AG04449 (cell line): ENCODE data around the gene SIGLEC14.
"Not testable (repeated sequence)": the region's sequence is repeated elsewhere in the genome, so short reads cannot be mapped to it uniquely, and the experiment has no call there.

Experiments used
- CTCF ChIA-PET: fragments of 350-600 bp; formaldehyde crosslinking; extraction: SDS; loops from one replicate; lab custom pipeline; 2021; ENCODE audit warnings: antibody characterized with exemption; lab: Yijun Ruan, JAX
- POLR2A ChIA-PET: fragments of 400-600, 350-600 bp; formaldehyde crosslinking; extraction: SDS; loops from one replicate; lab custom pipeline; 2020; ENCODE audit warnings: antibody characterized with exemption, inconsistent platforms; lab: Yijun Ruan, JAX
- DNase-seq: peaks from one replicate; pipeline ENCODE4 v3.0.0-alpha.2; 2010; ENCODE audit warnings: low read depth, low spot score
- H3K4me3 ChIP-seq: 2 replicates; pipeline ENCODE4 v1.5.1; 2011; ENCODE audit warnings: low read depth, mild to moderate bottlenecking, control low read depth, low read length
- TF ChIP-seq, protein P1 (sequence below): IDR thresholded peaks from one replicate; pipeline ENCODE4 v1.5.1; 2011; ENCODE audit warnings: mild to moderate bottlenecking, moderate library complexity, low read length, control low read depth, inconsistent platforms; ENCODE audit not compliant: insufficient read depth; ENCODE audit errors: missing control alignments

Gene SIGLEC14

DNA sequence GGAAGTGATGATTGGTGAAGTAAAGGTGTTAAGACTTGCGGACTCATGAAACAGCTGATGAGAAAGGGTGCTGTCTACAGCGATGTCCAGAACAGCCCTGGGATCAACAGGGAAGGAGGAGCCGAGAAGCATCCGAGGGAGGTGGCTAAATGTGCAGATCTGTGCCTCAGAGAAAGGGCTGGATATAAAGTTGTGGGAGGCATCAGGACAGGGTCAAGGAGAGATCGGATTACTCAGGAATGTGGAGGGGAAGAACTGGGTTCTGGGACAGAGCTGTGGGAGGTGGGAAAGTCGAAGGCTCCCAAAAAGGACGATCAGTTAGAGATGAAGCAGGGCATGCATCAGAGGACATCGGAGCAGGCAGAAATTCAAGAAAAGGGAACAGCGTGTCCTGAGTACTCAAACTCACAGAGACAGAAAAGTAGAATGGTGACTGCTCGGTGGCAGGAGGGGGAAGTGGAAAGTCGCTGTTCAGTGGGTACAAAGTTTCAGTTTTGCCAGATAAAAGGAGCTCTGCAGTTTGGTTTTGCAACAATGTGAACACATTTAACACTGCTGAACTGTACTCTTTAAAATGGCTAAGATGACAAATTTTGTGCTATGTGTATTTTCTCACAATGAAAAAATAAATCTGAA is 1.9 kb downstream of the SIGLEC14 start:
- H3K4me3 ChIP-seq: no peak overlapping the region
- CTCF ChIA-PET: interaction anchor here (0.9 to 1.2 kb wide), 3 partner anchors 12 to 172 kb away, joined by 3 to 6 read pairs (median 4); no protein-coding TSS in a partner anchor
- TF ChIP-seq, protein P1, sequence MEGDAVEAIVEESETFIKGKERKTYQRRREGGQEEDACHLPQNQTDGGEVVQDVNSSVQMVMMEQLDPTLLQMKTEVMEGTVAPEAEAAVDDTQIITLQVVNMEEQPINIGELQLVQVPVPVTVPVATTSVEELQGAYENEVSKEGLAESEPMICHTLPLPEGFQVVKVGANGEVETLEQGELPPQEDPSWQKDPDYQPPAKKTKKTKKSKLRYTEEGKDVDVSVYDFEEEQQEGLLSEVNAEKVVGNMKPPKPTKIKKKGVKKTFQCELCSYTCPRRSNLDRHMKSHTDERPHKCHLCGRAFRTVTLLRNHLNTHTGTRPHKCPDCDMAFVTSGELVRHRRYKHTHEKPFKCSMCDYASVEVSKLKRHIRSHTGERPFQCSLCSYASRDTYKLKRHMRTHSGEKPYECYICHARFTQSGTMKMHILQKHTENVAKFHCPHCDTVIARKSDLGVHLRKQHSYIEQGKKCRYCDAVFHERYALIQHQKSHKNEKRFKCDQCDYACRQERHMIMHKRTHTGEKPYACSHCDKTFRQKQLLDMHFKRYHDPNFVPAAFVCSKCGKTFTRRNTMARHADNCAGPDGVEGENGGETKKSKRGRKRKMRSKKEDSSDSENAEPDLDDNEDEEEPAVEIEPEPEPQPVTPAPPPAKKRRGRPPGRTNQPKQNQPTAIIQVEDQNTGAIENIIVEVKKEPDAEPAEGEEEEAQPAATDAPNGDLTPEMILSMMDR: no peak
- POLR2A ChIA-PET: no interaction called here
- no peak for DNase-seq

DNA sequence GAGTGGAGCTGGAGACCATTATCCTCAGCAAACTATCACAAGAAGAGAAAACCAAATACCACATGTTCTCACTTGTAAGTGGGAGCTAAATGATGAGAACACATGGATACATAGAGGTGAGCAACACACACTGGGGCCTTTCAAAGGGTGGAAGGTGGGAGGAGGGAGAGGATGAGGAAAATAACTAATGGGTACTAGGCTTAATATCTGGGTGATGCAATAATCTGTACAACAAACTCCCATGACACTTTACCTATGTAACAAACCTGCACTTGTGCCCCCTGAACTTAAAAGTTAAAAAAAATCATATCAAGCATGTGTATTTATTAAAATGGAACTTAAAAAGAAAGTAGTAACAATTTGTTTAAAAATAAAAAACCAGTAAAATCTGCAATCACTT is 5.0 kb downstream of the SIGLEC14 start:
- POLR2A ChIA-PET: no interaction called here
- DNase-seq: no peak
- CTCF ChIA-PET: interaction anchor here (1.0 to 1.4 kb wide), 2 partner anchors 14 to 20 kb away, joined by 4 to 6 read pairs; no protein-coding TSS in a partner anchor
- no peak overlapping the region for H3K4me3 ChIP-seq
- TF ChIP-seq, protein P1: no peak

DNA sequence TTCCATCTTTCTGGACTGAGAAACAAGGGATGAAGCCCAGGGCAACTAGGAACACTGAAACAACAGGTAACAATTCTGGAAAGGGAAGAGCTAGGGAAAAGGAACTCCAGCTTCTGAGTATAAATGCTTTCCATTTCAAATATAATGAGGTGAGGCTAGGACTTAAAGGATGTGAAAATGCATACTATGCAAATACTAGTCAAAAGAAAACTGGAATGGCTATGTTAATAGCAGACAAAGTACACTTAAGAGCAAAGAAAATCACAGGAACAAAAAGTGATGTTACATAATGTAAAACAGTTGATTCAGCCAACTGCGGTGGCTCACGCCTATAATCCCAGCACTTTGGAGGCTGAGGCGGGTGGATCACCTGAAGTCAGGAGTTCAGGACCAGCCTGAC is 6.2 kb downstream of the SIGLEC14 start:
- POLR2A ChIA-PET: no interaction called here
- no peak for DNase-seq

DNA sequence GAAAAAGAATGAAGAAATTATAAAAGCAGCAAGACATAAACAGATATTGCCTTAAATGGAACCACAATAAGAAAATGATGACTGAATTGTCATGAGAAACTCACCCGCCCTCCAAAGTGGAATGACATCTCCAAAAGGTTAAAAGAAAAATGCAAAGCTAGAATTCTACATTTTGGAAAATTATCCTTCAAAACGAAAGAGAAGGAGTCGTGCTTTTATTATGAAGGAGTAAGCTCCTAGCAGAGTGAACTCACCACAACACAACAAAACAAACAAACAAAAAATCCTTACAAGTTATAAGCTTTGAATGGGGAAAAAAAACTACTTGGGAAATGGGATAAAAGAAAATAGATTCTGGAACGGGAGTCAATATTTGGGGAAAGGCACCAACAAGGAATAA is 6.7 kb downstream of the SIGLEC14 start:
- POLR2A ChIA-PET: no interaction called here
- no peak overlapping the region for H3K4me3 ChIP-seq
- CTCF ChIA-PET: interaction anchor here (1.6 to 1.7 kb wide), 2 partner anchors 12 to 17 kb away, joined by 4 to 5 read pairs; no protein-coding TSS in a partner anchor
- no peak for DNase-seq
- TF ChIP-seq, protein P1: no peak

More for the DNA sequence above, 6.2 kb downstream of the SIGLEC14 start:
- no peak overlapping the region for H3K4me3 ChIP-seq
- CTCF ChIA-PET: interaction anchor here (1.6 to 1.7 kb wide), 2 partner anchors 12 to 17 kb away, joined by 4 to 5 read pairs; no protein-coding TSS in a partner anchor
- TF ChIP-seq, protein P1: no peak

DNA sequence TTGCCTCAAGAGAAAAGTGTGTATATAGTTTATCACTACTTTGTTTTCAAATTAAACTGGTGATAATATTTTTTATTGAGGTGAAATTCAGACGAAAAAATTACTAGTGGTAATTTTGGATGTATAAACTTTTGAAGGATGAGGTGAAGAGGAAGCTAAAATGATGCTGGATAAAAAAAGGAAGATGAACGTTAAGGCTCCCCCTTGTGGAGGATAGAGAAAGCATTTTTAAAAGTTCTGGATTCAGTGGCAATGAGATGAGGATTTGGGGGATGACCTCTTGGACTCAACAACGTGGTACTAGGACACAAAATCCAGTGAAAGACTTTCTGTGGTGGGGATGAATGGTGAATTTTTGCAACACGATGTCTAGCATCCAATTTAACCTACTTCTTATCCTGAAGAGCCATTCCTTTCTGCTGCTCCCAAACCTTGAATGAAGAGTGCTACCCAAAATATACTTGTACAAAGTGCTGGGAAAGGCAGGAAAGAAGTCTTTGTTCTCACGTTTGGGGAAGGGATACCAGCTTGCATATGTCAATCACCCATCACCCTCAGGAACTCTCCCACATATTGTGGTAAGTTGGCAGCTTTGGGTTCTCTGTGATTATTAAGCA is 9.2 kb downstream of the SIGLEC14 start:
- TF ChIP-seq, protein P1: peak; percentile 11
- ChIA-PET POLR2A (no interaction called here), CTCF (interaction anchor here (1.6 to 1.7 kb wide), 2 partner anchors 140 to 164 kb away, joined by 3 to 5 read pairs; no protein-coding TSS in a partner anchor)
- no peak overlapping the region for H3K4me3 ChIP-seq
- DNase-seq: no peak

DNA sequence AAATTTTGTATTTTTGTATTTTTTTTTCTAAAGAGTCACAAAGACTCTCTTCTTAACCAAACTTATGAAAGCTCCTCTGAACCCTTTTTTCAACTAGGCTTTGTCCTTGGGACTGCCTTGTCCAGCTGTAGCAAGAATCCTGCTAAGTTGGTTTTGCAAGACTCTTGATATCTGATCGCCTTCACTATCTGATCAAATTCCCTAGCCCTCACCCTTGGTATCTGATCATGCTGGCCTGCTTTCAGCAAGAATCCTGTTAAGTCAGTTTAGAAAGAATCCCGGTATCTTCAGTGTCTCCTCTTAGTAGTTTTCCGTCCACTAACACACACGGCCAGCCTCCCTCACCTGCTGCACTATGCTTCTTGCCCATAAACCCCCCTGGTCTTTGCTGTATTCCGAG is 14.5 kb downstream of the SIGLEC14 start:
- TF ChIP-seq, protein P1: no peak
- POLR2A ChIA-PET: no interaction called here
- H3K4me3 ChIP-seq: no peak overlapping the region

DNA sequence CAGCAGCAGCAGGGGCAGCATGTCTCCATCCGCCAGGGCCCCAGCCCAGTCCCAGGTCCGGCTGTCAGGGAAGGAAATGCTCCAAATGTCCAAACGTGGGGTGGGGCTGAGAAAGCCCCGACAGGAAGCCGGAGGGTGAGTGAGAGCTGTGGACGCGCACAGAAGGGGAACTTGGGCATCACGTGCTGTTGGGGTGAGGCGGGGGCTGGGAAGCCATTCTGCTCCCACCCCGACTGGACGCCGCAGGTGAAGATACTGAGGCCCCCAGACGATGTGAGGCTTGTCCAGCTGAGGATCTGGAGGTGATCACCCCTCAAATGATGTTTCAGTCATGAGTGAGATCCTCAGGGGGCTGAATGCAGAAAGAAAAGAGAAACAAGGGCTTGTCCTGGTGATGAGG is 16.3 kb downstream of the SIGLEC14 start, which contains the start of gene SIGLEC5:
Gene SIGLEC5 (minus strand): TSS at position 87 of the 400 bp plus-strand sequence. CDS start 66 bp downstream, at position 21.
- H3K4me3 ChIP-seq, CTCF ChIA-PET, POLR2A ChIA-PET, DNase-seq: not testable (repeated sequence)

More for the DNA sequence above, 14.5 kb downstream of the SIGLEC14 start:
- CTCF ChIA-PET: no interaction called here
- no peak for DNase-seq
